GM21381 (cell line): ENCODE measurements around the gene GDF15.
"Not testable (repeated sequence)": the region's sequence is repeated elsewhere in the genome, so short reads cannot be mapped to it uniquely, and the experiment has no call there.

Experiments used
- ATAC-seq: cut with Tn5 transposase; IDR thresholded peaks from one replicate; pipeline ENCODE4 v1.9.1; 2021; ENCODE audit warnings: mild to moderate bottlenecking, moderate library complexity; ENCODE audit not compliant: unreplicated experiment

GDF15 gene

GRCh38 chr19:18390065-18390907, 4.3 kb downstream of the GDF15 start:
- no peak for ATAC-seq

GRCh38 chr19:18391509-18392075, 5.6 kb downstream of the GDF15 start:
- no peak for ATAC-seq

DNA sequence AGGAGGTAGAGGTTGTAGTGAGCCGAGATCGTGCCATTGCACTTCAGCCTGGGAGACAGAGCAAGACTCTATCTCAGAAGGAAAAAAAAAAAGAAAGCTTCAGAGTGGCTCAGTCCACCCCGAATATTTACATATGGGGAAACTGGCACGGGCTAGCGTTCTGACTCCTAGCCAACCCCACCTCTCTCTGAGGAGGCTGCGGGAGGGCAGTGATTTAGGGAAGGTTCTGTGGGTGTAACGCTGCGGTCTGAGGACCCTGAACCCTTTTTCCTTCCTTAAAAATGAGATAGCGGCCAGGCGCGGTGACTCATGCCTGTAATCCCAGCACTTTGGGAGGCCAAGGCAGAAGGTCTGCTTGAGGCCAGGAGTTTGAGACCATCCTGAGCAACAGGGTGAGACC, 6.5 kb downstream of the GDF15 start:
- no peak for ATAC-seq

- ATAC-seq, result no peak
These were observed 7.0 kb downstream of the GDF15 start for GRCh38 chr19:18392926-18393325.

DNA sequence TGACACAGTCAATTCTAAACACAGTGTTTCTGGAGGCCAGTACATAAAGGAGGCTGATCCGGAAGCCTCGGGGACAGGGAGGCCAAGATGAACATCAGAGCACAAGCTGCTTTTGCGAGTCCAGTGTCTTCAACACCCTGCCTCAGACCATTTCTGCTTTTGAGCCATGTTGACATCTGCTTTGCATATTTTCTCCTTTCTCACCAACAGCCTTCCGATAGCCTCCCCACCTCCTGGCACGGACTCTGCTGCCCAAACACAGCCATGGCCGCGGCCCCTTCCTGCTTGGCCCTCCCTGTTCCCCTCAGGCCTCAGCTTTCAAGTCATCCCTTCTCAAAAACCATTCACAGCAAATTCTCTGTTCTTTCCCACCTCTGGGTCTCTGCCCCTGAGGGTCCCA, 7.9 kb downstream of the GDF15 start:
- no peak for ATAC-seq

- ATAC-seq, result no peak
These were observed 10.7 kb downstream of the GDF15 start for GRCh38 chr19:18396471-18397241.

- ATAC-seq, result no peak
These were observed 11.6 kb downstream of the GDF15 start, which contains the start of gene LRRC25 for GRCh38 chr19:18397242-18398202. Gene LRRC25, minus strand, starts transcription at chr19:18397622. Its CDS starts 659 bp downstream, at chr19:18396963.

- no peak for ATAC-seq
These were observed 13.1 kb downstream of the GDF15 start for GRCh38 chr19:18399008-18399407.

- no peak for ATAC-seq
These were observed 15.7 kb downstream of the GDF15 start for GRCh38 chr19:18401580-18402112.

DNA sequence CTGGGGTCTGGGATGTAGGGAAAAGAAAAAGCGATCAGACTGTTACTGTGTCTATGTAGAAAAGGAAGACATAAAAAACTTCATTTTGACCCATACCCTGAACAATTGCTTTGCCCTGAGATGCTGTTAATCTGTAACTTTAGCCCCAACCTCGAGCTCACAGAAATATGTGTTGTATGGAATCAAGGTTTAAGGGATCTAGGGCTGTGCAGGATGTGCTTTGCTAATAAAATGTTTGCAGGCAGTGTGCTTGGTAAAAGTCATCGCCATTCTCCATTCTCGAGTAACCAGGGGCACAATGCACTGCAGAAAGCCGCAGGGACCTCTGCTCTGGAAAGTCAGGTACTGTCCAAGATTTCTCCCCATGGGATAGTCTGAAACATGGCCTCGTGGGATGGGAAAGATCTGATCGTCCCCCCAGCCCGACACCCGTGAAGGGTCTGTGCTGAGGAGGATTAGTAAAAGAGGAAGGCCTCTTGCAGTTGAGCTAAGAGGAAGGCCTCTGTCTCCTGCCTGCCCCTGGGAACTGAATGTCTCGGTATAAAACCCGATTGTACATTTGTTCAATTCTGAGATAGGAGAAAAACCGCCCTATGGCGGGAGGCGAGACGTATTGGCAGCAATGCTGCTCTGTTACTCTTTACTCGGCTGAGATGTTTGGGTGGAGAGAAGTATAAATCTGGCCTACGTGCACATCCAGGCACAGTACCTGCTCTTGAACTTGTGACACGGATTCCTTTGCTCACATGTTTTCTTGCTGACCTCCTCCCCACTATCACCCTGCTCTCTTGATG, 16.7 kb downstream of the GDF15 start:
- not testable (repeated sequence) for ATAC-seq

GRCh38 chr19:18405754-18406153, 19.8 kb downstream of the GDF15 start:
- ATAC-seq, result not testable (repeated sequence)

DNA sequence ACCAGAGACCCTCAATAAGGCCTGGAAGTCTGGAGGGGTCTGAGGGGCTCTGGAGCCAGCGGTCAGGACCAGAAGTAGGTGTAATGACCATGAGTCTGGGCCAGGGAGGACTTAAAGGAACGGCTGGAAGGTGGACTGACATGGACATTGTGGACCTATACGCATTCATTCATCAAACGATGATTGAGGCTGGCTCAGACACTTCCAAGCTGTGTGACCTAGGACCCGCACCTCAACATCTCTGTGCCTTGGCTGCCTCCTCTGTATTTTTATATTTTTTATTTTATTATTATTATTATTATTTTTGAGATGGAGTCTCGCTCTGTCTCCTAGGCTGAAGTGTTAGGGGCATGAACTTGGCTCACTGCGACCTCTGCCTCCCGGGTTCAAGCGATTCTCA, 20.8 kb downstream of the GDF15 start:
- ATAC-seq, result no peak

- ATAC-seq, result peak; percentile 65
These were observed 22.1 kb downstream of the GDF15 start for GRCh38 chr19:18408053-18408476.

- no peak for ATAC-seq
These were observed 26.8 kb downstream of the GDF15 start for GRCh38 chr19:18412610-18413239.

DNA sequence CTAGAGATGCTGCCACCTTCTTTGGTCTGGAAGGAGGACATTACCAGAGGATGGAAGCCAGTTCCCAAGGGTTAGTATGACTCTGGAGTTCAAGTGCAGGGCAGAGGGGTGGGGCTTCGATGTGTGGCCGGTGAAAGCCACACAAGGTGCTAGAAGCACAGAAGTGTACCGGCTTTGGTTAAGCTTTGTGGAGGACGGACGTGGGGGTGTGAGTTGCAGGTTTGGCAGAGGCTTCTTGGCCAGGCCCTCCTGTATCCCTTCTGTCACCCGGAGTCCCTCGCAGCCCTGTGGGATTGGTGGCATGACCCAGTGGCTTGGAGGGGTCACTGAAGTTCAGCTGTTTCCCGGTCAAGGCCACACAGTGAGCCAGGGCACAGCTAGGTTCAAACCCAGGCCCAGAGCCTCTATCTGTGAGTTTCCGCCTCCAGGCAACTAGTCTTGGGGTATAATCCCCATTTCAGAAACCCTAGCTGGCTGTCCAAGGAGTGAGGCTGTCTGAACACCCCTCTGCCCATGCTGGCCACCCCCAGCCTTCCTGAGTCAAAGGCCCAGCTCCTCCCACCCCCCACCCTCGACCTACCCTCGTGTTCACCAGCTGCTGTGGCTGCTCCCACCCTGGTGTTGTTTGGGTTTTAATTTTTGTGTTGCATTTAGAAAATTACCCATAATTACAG, 28.7 kb downstream of the GDF15 start:
- no peak for ATAC-seq

GRCh38 chr19:18415178-18415867, 29.4 kb downstream of the GDF15 start:
- ATAC-seq, result no peak

- ATAC-seq, result no peak
These were observed 30.9 kb downstream of the GDF15 start for GRCh38 chr19:18416778-18417249.
